ENCODE measurements around the gene PRKX.
"Not testable (repeated sequence)": the region's sequence is repeated elsewhere in the genome, so short reads cannot be mapped to it uniquely, and the experiment has no call there.

- not testable (repeated sequence) for TF ChIP-seq CTCF (IDR thresholded peaks at IDR 0.05 in 4 of 5, conservative IDR thresholded peaks at IDR 0.05 in 1 of 5); POLR2A (IDR thresholded peaks at IDR 0.05)
These were observed 12.0 kb downstream of the PRKX start for GRCh38 chrX:3701445-3701928.
